H1 (cell line): Measurements from ENCODE around the gene CADPS. TPM values are rescaled to one million over a fixed set of nuclear protein-coding genes. Genes with fewer than 3 reads are reported as not detected.
A peak's percentile ranks its signal among the peaks of the same experiment; 100 is the strongest.

Experiments used
- CBX8 ChIP-seq: fragments of 300-800, 300-1000 bp; sonication (generic); IDR thresholded peaks from 2 replicates; pipeline ENCODE4 v1.7.1; 2016; ENCODE audit warnings: low read depth, low read length, borderline replicate concordance
- CHD7 ChIP-seq: fragments of 300-600 bp; sonication (generic); IDR thresholded peaks from 2 replicates; pipeline ENCODE4 v1.7.1; 2012; ENCODE audit warnings: low read length, moderate library complexity, mild to moderate bottlenecking, inconsistent platforms; ENCODE audit not compliant: insufficient replicate concordance
- CREB1 ChIP-seq: IDR thresholded peaks from 2 replicates; pipeline ENCODE4 v1.6.1; 2012; ENCODE audit warnings: inconsistent platforms
- CTBP2 ChIP-seq: IDR thresholded peaks from 2 replicates; pipeline ENCODE4 v1.7.0; 2011; ENCODE audit warnings: borderline replicate concordance, mild to moderate bottlenecking, moderate library complexity, mixed read lengths, low read length; ENCODE audit not compliant: insufficient read depth, insufficient read length
- HDAC6 ChIP-seq: IDR thresholded peaks from one replicate; pipeline ENCODE4 v1.7.1; 2012; ENCODE audit warnings: low read depth, mild to moderate bottlenecking, inconsistent platforms, low read length, moderate library complexity
- JUN ChIP-seq: IDR thresholded peaks from 2 replicates; pipeline ENCODE4 v1.6.1; 2011; ENCODE audit warnings: low read depth, mild to moderate bottlenecking, improper control_type of control experiment, low read length
- MAX ChIP-seq: IDR thresholded peaks from 2 replicates; pipeline ENCODE4 v1.6.1; 2012; ENCODE audit warnings: inconsistent platforms
- POLR2A ChIP-seq, 2 experiments: IDR thresholded peaks; 1 replicate in 1 of 2; 2 replicates in 1 of 2; pipeline ENCODE4 v1.6.1; 2011; ENCODE audit warnings: low read depth in 2 of 2, low read length in 2 of 2, mild to moderate bottlenecking in 2 of 2; ENCODE audit errors: control extremely low read depth in 1 of 2
- POLR2AphosphoS5 ChIP-seq: IDR thresholded peaks from 2 replicates; pipeline ENCODE4 v1.6.1; 2011; ENCODE audit warnings: low read depth, low read length
- SP1 ChIP-seq: IDR thresholded peaks from 2 replicates; pipeline ENCODE4 v1.6.1; 2011; ENCODE audit warnings: low read depth, low read length
- TCF12 ChIP-seq: IDR thresholded peaks from 2 replicates; pipeline ENCODE4 v1.6.1; 2011; ENCODE audit warnings: low read depth, mild to moderate bottlenecking, low read length
- polyA plus RNA-seq, 7 experiments: library from polyadenylated mRNA; depleted of rRNA in 3 of 7; stranded (reverse) in 5 of 7; unstranded in 2 of 7; fragments of >200 nt in 5 of 7; fragments of 200-250 nt in 2 of 7; gene quantifications; 1 replicate in 5 of 7; 2 replicates in 1 of 7; 4 replicates in 1 of 7; pipeline versions ENCODE4 v1.2.1 to v1.2.3, GENCODE V29; 2011 to 2013; ENCODE audit warnings: missing spikeins in 2 of 7, mixed read lengths in 2 of 7
- total RNA-seq: library from RNA; stranded (reverse); fragmentation: NEBNext Ultra II Directional; extraction: Animal tissue kit (Norgen Biotek cat#: 25700); gene quantifications from 2 replicates; pipeline ENCODE4 v1.2.1, GENCODE V29; 2021

Gene CADPS
- total and polyA plus RNA-seq, 2 of the 8 experiments (the other 6 are each of a cell fraction or from before 2014, with no cell fraction given), result 7.1 to 10.2 TPM

GRCh38 chr3:62375655-62376453 is 499.4 kb downstream of the CADPS start (continued):
- TF ChIP-seq CHD7, result no peak
- TF ChIP-seq POLR2A (IDR thresholded peaks at IDR 0.05; ENCODE audit: control extremely low read depth in 1 of 2, low read depth in 2 of 2, low read length in 2 of 2), result no peak
- TF ChIP-seq CTBP2, result no peak
- TF ChIP-seq HDAC6, result no peak
- TF ChIP-seq MAX, result no peak
- TF ChIP-seq CREB1, result no peak
- TF ChIP-seq POLR2AphosphoS5, result no peak
- TF ChIP-seq TCF12, result 0 out of 2 replicates have a peak, but pooled peaks have one; percentile 30
- TF ChIP-seq SP1, result peak; percentile 11; the same call in 1 of the 2 replicates
- peak; percentile 60; the same call in 1 of the 2 replicates for TF ChIP-seq CBX8
- TF ChIP-seq JUN, result no peak
